Caco-2 (cell line): ENCODE measurements around the gene TLR7. TPM values are rescaled to one million over a fixed set of nuclear protein-coding genes. Genes with fewer than 3 reads are reported as not detected.

Source experiments
- BruUV-seq: library from RNA; stranded (reverse); fragments of 400-500 nt; replicated peaks from 2 replicates; lab custom pipeline; 2021; lab: Mats Ljungman, UMichigan
- CTCF ChIA-PET: fragments of 300-600 bp; sonication (Branson Sonifier 250); formaldehyde crosslinking; loops from one replicate; lab custom pipeline; 2022; ENCODE audit warnings: antibody characterized with exemption; lab: Charles Lee
- POLR2A ChIA-PET: fragments of 300-600 bp; sonication (Branson Sonifier 250); formaldehyde crosslinking; loops from one replicate; lab custom pipeline; 2022; ENCODE audit warnings: antibody characterized with exemption; lab: Charles Lee
- DNase-seq, 2 experiments: peaks; one replicate each; pipeline versions ENCODE4 v3.0.0 to v3.0.0-alpha.2; 2020 to 2022
- H3K27me3 ChIP-seq: replicated peaks from 2 replicates; pipeline ENCODE4 v1.6.0; 2011; ENCODE audit warnings: low read length; ENCODE audit not compliant: control insufficient read depth, insufficient read depth
- H3K36me3 ChIP-seq: 2 replicates; pipeline ENCODE4 v1.5.1; 2011; ENCODE audit warnings: low read length; ENCODE audit not compliant: control insufficient read depth, insufficient read depth
- H3K4me1 ChIP-seq: fragments of 250-450 bp; sonication (Bioruptor Pico); 2 replicates; pipeline ENCODE4 v1.5.1; 2020; ENCODE audit warnings: mild to moderate bottlenecking
- H3K4me3 ChIP-seq: 2 replicates; pipeline ENCODE4 v1.5.1; 2011; ENCODE audit warnings: low read depth, mild to moderate bottlenecking, control low read depth, low read length
- H3K9me3 ChIP-seq: fragments of 250-450 bp; sonication (Bioruptor Pico); 2 replicates; pipeline ENCODE4 v1.5.1; 2020; ENCODE audit warnings: mild to moderate bottlenecking, moderate library complexity
- H3K27ac Mint-ChIP-seq: one replicate; pipeline ENCODE4 v1.8.0; 2022; ENCODE audit warnings: mixed read lengths; ENCODE audit not compliant: unreplicated experiment
- H3K27me3 Mint-ChIP-seq: one replicate; pipeline ENCODE4 v1.8.0; 2022; ENCODE audit warnings: mixed read lengths; ENCODE audit not compliant: insufficient read depth, unreplicated experiment
- H3K36me3 Mint-ChIP-seq: one replicate; pipeline ENCODE4 v1.8.0; 2022; ENCODE audit warnings: mild to moderate bottlenecking, mixed read lengths; ENCODE audit not compliant: insufficient read depth, unreplicated experiment
- H3K4me1 Mint-ChIP-seq: one replicate; pipeline ENCODE4 v1.8.0; 2022; ENCODE audit warnings: low read depth, mixed read lengths; ENCODE audit not compliant: unreplicated experiment
- H3K4me3 Mint-ChIP-seq: one replicate; pipeline ENCODE4 v1.8.0; 2022; ENCODE audit warnings: mild to moderate bottlenecking, moderate library complexity, mixed read lengths; ENCODE audit not compliant: unreplicated experiment
- H3K9me3 Mint-ChIP-seq: one replicate; pipeline ENCODE4 v1.8.0; 2022; ENCODE audit warnings: mixed read lengths; ENCODE audit not compliant: unreplicated experiment
- CTCF ChIP-seq, 2 experiments: fragments of 200-600 bp in 1 of 2; IDR thresholded peaks; 1 replicate in 1 of 2; 2 replicates in 1 of 2; pipeline versions ENCODE4 v1.5.1 to v1.8.0; 2011 to 2022; ENCODE audit warnings: antibody characterized with exemption in 1 of 2, control low read depth in 1 of 2, inconsistent platforms in 1 of 2, low read depth in 1 of 2, low read length in 1 of 2, mild to moderate bottlenecking in 1 of 2, moderate library complexity in 1 of 2; ENCODE audit not compliant: insufficient read depth in 1 of 2, severe bottlenecking in 1 of 2, unreplicated experiment in 1 of 2
- intact Hi-C: fragments of 100-400 bp; cut with micrococcal nuclease; formaldehyde crosslinking; loops from one replicate; pipeline ENCODE4 v1.10.0; 2022; ENCODE audit not compliant: unreplicated experiment
- total RNA-seq: library from RNA; stranded (reverse); gene quantifications from 2 replicates; pipeline ENCODE4 v1.2.3, GENCODE V29; 2022

Gene TLR7
- total RNA-seq, 1 experiment from 2014 or later: 0.45 TPM

GRCh38 chrX:12887767-12888166 lies 20.9 kb downstream of the TLR7 start:
- Mint-ChIP-seq H3K27me3 (no peaks in the 10 kb centered on the region), H3K4me3 (no peak overlapping the region), H3K4me1 (no peaks in the 10 kb centered on the region), H3K9me3 (no peaks in the 10 kb centered on the region), H3K36me3 (no peaks in the 10 kb centered on the region), H3K27ac (no peak overlapping the region)
- H3K4me1 ChIP-seq: no peaks in the 10 kb centered on the region
- H3K9me3 ChIP-seq: no peaks in the 10 kb centered on the region
- DNase-seq: no peak
- no peaks in the 10 kb centered on the region for H3K27me3 ChIP-seq
- TF ChIP-seq CTCF (IDR thresholded peaks at IDR 0.05; ENCODE audit: insufficient read depth in 1 of 2, low read depth in 1 of 2, low read length in 1 of 2, severe bottlenecking in 1 of 2, unreplicated experiment in 1 of 2): no peak
- H3K4me3 ChIP-seq: no peak overlapping the region
- BruUV-seq: no TSS peak
- POLR2A ChIA-PET: no interaction called here
- CTCF ChIA-PET: no interaction called here
- no peaks in the 10 kb centered on the region for H3K36me3 ChIP-seq
- intact Hi-C loops: no loop called here

- TF ChIP-seq CTCF (IDR thresholded peaks at IDR 0.05; ENCODE audit: insufficient read depth in 1 of 2, low read depth in 1 of 2, low read length in 1 of 2, severe bottlenecking in 1 of 2, unreplicated experiment in 1 of 2): no peak
- no peak overlapping the region for H3K4me3 ChIP-seq
- Mint-ChIP-seq H3K4me3 (no peak overlapping the region), H3K27ac (no peak overlapping the region), H3K4me1 (no peaks in the 10 kb centered on the region), H3K9me3 (no peaks in the 10 kb centered on the region), H3K36me3 (no peaks in the 10 kb centered on the region), H3K27me3 (no peaks in the 10 kb centered on the region)
- no peak for DNase-seq
- H3K4me1 ChIP-seq: no peaks in the 10 kb centered on the region
- ChIA-PET POLR2A (no interaction called here), CTCF (no interaction called here)
- no peaks in the 10 kb centered on the region for H3K27me3 ChIP-seq
- intact Hi-C loops: no loop called here
- no peaks in the 10 kb centered on the region for H3K36me3 ChIP-seq
- no peaks in the 10 kb centered on the region for H3K9me3 ChIP-seq
- BruUV-seq: no TSS peak
Measured at GRCh38 chrX:12890467-12890866, 23.6 kb downstream of the TLR7 start.

- Histone ChIP-seq H3K36me3 (no peaks in the 10 kb centered on the region), H3K4me1 (no peaks in the 10 kb centered on the region), H3K27me3 (no peaks in the 10 kb centered on the region), H3K4me3 (no peak overlapping the region), H3K9me3 (no peaks in the 10 kb centered on the region)
- Mint-ChIP-seq H3K4me3 (no peak overlapping the region), H3K36me3 (no peaks in the 10 kb centered on the region), H3K27ac (no peak overlapping the region), H3K27me3 (no peaks in the 10 kb centered on the region), H3K4me1 (no peaks in the 10 kb centered on the region), H3K9me3 (no peaks in the 10 kb centered on the region)
- no TSS peak for BruUV-seq
- DNase-seq: no peak
- no peak for TF ChIP-seq CTCF (IDR thresholded peaks at IDR 0.05; ENCODE audit: insufficient read depth in 1 of 2, low read depth in 1 of 2, low read length in 1 of 2, severe bottlenecking in 1 of 2, unreplicated experiment in 1 of 2)
- ChIA-PET CTCF (no interaction called here), POLR2A (no interaction called here)
- intact Hi-C loops: no loop called here
Measured at GRCh38 chrX:12891171-12891570, 24.3 kb downstream of the TLR7 start.
